WTC11 (cell line): Measurements from ENCODE around the gene PPHLN1. TPM values are rescaled to one million over a fixed set of nuclear protein-coding genes. Genes with fewer than 3 reads are reported as not detected.

Source experiments
- ATAC-seq: fragments of 200-7000 bp; cut with Tn5 transposase; 2 replicates; pipeline ENCODE4 v1.10.0; 2021; ENCODE audit warnings: mild to moderate bottlenecking, moderate library complexity
- CTCF ChIA-PET: fragments of 300-600 bp; sonication (Branson Sonifier 250); formaldehyde crosslinking; loops from one replicate; lab custom pipeline; 2021; ENCODE audit warnings: antibody characterized with exemption; lab: Charles Lee
- POLR2A ChIA-PET: fragments of 350-600 bp; sonication (Branson Sonifier 250); formaldehyde crosslinking; loops from one replicate; lab custom pipeline; 2021; ENCODE audit warnings: antibody characterized with exemption; lab: Charles Lee
- DNase-seq: peaks from one replicate; pipeline ENCODE4 v3.0.0; 2021; ENCODE audit warnings: low spot score
- H3K27ac Mint-ChIP-seq: 2 replicates; pipeline ENCODE4 v1.8.0; 2021; ENCODE audit warnings: mixed read lengths
- H3K27me3 Mint-ChIP-seq: 2 replicates; pipeline ENCODE4 v1.8.0; 2021; ENCODE audit warnings: low read depth, mild to moderate bottlenecking, moderate library complexity, mixed read lengths
- H3K36me3 Mint-ChIP-seq: 2 replicates; pipeline ENCODE4 v1.8.0; 2021; ENCODE audit warnings: mixed read lengths
- H3K4me1 Mint-ChIP-seq: 2 replicates; pipeline ENCODE4 v1.8.0; 2022; ENCODE audit warnings: mixed read lengths
- H3K4me3 Mint-ChIP-seq: 2 replicates; pipeline ENCODE4 v1.8.0; 2021; ENCODE audit warnings: mild to moderate bottlenecking, moderate library complexity, mixed read lengths
- H3K9me3 Mint-ChIP-seq: 2 replicates; pipeline ENCODE4 v1.8.0; 2021; ENCODE audit warnings: mixed read lengths
- ARID4B ChIP-seq: sonication (generic); formaldehyde crosslinking; IDR thresholded peaks from 2 replicates; pipeline ENCODE4 v1.8.0; 2023; ENCODE audit warnings: missing genetic modification reagents, mild to moderate bottlenecking, borderline replicate concordance
- ELF4 ChIP-seq: sonication (generic); formaldehyde crosslinking; IDR thresholded peaks from 2 replicates; pipeline ENCODE4 v1.8.1; 2022; ENCODE audit warnings: low read depth, mild to moderate bottlenecking, moderate library complexity, missing genetic modification reagents
- EMX1 ChIP-seq: fragments of 250-450 bp; sonication (Bioruptor Pico); IDR thresholded peaks from 2 replicates; pipeline ENCODE4 v1.8.0; 2021; ENCODE audit warnings: mild to moderate bottlenecking
- MYBL2 ChIP-seq: sonication (generic); formaldehyde crosslinking; IDR thresholded peaks from 2 replicates; pipeline ENCODE4 v1.8.1; 2023; ENCODE audit warnings: mild to moderate bottlenecking, moderate library complexity, missing genetic modification reagents
- PRRX2 ChIP-seq: fragments of 250-450 bp; sonication (Bioruptor Pico); IDR thresholded peaks from 2 replicates; pipeline ENCODE4 v1.8.0; 2021; ENCODE audit warnings: mild to moderate bottlenecking
- SMAD4 ChIP-seq: sonication (generic); formaldehyde crosslinking; IDR thresholded peaks from 2 replicates; pipeline ENCODE4 v1.8.0; 2022; ENCODE audit warnings: mild to moderate bottlenecking, missing genetic modification reagents
- SP1 ChIP-seq: sonication (generic); formaldehyde crosslinking; conservative IDR thresholded peaks from 2 replicates; pipeline ENCODE4 v1.8.1; 2022; ENCODE audit warnings: missing genetic modification reagents
- TCF7 ChIP-seq: sonication (generic); formaldehyde crosslinking; IDR thresholded peaks from 2 replicates; pipeline ENCODE4 v1.8.0; 2022; ENCODE audit warnings: mild to moderate bottlenecking, low read depth, missing genetic modification reagents, moderate library complexity
- USF2 ChIP-seq: sonication (generic); formaldehyde crosslinking; IDR thresholded peaks from 2 replicates; pipeline ENCODE4 v1.8.1; 2023; ENCODE audit warnings: mild to moderate bottlenecking, missing genetic modification reagents, moderate library complexity
- ZNF281 ChIP-seq: sonication (generic); formaldehyde crosslinking; IDR thresholded peaks from 2 replicates; pipeline ENCODE4 v1.8.0; 2023; ENCODE audit warnings: mild to moderate bottlenecking, missing genetic modification reagents
- total RNA-seq: library from RNA; stranded (reverse); gene quantifications from 3 replicates; pipeline ENCODE4 v1.2.3, GENCODE V29; 2021
- TF ChIP-seq, protein P1 (sequence below): sonication (generic); formaldehyde crosslinking; IDR thresholded peaks from 2 replicates; pipeline ENCODE4 v1.8.1; 2022; ENCODE audit warnings: low read depth, missing genetic modification reagents, borderline replicate concordance
- TF ChIP-seq, protein P2 (sequence below): sonication (generic); formaldehyde crosslinking; IDR thresholded peaks from 2 replicates; pipeline ENCODE4 v1.8.0; 2022; ENCODE audit warnings: missing genetic modification reagents
- TF ChIP-seq, protein P3 (sequence below): fragments of 250-450 bp; sonication (Bioruptor Pico); IDR thresholded peaks from 2 replicates; pipeline ENCODE4 v1.9.0; 2021; ENCODE audit warnings: mild to moderate bottlenecking
- TF ChIP-seq, protein P4 (sequence below): sonication (generic); formaldehyde crosslinking; IDR thresholded peaks from 2 replicates; pipeline ENCODE4 v1.8.1; 2023; ENCODE audit warnings: mild to moderate bottlenecking, moderate library complexity, missing genetic modification reagents
- TF ChIP-seq, protein P5 (sequence below): fragments of 200-600 bp; IDR thresholded peaks from 2 replicates; pipeline ENCODE4 v1.8.0; 2022; ENCODE audit warnings: antibody characterized with exemption

Gene PPHLN1
- total RNA-seq, 1 experiment from 2014 or later = 61.1 TPM

DNA sequence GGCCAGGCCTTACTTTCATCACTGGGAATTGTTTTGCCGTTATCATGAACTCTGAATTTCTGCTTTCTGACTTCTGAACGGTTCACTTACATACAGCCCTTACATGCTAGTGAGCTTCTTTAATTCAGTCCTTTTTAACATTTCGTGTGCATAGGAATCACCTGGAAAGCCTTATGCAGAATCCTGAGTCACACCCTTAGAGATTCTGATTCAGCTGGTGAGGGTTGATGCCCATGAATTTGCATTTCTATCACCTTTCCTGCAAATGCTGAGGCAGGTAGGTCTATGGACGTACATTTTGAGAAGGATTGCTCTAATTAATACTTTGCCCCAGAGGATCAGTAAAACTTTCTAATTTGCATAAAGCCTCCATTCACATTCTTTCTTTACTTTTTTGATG lies 44.0 kb downstream of the PPHLN1 start (continued):
- TF ChIP-seq ZNF281 (CRISPR knock-in tag) (no peak), ARID4B (CRISPR knock-in tag) (no peak), MYBL2 (CRISPR knock-in tag) (no peak), PRRX2 (no peak), SMAD4 (CRISPR knock-in tag) (no peak), USF2 (CRISPR knock-in tag) (no peak), TCF7 (CRISPR knock-in tag) (no peak)
- TF ChIP-seq, protein P1, sequence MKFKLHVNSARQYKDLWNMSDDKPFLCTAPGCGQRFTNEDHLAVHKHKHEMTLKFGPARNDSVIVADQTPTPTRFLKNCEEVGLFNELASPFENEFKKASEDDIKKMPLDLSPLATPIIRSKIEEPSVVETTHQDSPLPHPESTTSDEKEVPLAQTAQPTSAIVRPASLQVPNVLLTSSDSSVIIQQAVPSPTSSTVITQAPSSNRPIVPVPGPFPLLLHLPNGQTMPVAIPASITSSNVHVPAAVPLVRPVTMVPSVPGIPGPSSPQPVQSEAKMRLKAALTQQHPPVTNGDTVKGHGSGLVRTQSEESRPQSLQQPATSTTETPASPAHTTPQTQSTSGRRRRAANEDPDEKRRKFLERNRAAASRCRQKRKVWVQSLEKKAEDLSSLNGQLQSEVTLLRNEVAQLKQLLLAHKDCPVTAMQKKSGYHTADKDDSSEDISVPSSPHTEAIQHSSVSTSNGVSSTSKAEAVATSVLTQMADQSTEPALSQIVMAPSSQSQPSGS (CRISPR knock-in tag) = no peak
- TF ChIP-seq, protein P2, sequence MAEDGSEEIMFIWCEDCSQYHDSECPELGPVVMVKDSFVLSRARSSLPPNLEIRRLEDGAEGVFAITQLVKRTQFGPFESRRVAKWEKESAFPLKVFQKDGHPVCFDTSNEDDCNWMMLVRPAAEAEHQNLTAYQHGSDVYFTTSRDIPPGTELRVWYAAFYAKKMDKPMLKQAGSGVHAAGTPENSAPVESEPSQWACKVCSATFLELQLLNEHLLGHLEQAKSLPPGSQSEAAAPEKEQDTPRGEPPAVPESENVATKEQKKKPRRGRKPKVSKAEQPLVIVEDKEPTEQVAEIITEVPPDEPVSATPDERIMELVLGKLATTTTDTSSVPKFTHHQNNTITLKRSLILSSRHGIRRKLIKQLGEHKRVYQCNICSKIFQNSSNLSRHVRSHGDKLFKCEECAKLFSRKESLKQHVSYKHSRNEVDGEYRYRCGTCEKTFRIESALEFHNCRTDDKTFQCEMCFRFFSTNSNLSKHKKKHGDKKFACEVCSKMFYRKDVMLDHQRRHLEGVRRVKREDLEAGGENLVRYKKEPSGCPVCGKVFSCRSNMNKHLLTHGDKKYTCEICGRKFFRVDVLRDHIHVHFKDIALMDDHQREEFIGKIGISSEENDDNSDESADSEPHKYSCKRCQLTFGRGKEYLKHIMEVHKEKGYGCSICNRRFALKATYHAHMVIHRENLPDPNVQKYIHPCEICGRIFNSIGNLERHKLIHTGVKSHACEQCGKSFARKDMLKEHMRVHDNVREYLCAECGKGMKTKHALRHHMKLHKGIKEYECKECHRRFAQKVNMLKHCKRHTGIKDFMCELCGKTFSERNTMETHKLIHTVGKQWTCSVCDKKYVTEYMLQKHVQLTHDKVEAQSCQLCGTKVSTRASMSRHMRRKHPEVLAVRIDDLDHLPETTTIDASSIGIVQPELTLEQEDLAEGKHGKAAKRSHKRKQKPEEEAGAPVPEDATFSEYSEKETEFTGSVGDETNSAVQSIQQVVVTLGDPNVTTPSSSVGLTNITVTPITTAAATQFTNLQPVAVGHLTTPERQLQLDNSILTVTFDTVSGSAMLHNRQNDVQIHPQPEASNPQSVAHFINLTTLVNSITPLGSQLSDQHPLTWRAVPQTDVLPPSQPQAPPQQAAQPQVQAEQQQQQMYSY (CRISPR knock-in tag) = no peak
- TF ChIP-seq, all 79 proteins: peak for 0

- H3K4me3 Mint-ChIP-seq = no peak overlapping the region
- peaks cover 7% of the 10 kb centered on the region; the same call in 1 of the 2 replicates for H3K36me3 Mint-ChIP-seq
- no peak for DNase-seq
- peak; percentile 90 for ATAC-seq
- POLR2A ChIA-PET = interaction anchor here (0.6 kb wide), 1 partner anchor 134 kb away, joined by 6 read pairs; no protein-coding TSS in a partner anchor
- no peak overlapping the region for H3K27ac Mint-ChIP-seq
- TF ChIP-seq, protein P3, sequence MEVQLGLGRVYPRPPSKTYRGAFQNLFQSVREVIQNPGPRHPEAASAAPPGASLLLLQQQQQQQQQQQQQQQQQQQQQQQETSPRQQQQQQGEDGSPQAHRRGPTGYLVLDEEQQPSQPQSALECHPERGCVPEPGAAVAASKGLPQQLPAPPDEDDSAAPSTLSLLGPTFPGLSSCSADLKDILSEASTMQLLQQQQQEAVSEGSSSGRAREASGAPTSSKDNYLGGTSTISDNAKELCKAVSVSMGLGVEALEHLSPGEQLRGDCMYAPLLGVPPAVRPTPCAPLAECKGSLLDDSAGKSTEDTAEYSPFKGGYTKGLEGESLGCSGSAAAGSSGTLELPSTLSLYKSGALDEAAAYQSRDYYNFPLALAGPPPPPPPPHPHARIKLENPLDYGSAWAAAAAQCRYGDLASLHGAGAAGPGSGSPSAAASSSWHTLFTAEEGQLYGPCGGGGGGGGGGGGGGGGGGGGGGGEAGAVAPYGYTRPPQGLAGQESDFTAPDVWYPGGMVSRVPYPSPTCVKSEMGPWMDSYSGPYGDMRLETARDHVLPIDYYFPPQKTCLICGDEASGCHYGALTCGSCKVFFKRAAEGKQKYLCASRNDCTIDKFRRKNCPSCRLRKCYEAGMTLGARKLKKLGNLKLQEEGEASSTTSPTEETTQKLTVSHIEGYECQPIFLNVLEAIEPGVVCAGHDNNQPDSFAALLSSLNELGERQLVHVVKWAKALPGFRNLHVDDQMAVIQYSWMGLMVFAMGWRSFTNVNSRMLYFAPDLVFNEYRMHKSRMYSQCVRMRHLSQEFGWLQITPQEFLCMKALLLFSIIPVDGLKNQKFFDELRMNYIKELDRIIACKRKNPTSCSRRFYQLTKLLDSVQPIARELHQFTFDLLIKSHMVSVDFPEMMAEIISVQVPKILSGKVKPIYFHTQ = no peak
- TF ChIP-seq, protein P4, sequence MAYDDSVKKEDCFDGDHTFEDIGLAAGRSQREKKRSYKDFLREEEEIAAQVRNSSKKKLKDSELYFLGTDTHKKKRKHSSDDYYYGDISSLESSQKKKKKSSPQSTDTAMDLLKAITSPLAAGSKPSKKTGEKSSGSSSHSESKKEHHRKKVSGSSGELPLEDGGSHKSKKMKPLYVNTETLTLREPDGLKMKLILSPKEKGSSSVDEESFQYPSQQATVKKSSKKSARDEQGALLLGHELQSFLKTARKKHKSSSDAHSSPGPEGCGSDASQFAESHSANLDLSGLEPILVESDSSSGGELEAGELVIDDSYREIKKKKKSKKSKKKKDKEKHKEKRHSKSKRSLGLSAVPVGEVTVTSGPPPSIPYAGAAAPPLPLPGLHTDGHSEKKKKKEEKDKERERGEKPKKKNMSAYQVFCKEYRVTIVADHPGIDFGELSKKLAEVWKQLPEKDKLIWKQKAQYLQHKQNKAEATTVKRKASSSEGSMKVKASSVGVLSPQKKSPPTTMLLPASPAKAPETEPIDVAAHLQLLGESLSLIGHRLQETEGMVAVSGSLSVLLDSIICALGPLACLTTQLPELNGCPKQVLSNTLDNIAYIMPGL = no peak
- TF ChIP-seq EMX1 (no peak), SP1 (CRISPR knock-in tag) (no peak), ELF4 (CRISPR knock-in tag) (no peak)
- TF ChIP-seq, protein P5, sequence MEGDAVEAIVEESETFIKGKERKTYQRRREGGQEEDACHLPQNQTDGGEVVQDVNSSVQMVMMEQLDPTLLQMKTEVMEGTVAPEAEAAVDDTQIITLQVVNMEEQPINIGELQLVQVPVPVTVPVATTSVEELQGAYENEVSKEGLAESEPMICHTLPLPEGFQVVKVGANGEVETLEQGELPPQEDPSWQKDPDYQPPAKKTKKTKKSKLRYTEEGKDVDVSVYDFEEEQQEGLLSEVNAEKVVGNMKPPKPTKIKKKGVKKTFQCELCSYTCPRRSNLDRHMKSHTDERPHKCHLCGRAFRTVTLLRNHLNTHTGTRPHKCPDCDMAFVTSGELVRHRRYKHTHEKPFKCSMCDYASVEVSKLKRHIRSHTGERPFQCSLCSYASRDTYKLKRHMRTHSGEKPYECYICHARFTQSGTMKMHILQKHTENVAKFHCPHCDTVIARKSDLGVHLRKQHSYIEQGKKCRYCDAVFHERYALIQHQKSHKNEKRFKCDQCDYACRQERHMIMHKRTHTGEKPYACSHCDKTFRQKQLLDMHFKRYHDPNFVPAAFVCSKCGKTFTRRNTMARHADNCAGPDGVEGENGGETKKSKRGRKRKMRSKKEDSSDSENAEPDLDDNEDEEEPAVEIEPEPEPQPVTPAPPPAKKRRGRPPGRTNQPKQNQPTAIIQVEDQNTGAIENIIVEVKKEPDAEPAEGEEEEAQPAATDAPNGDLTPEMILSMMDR = peak; percentile 60
- TF ChIP-seq, all 79 proteins: peak for 1
- Mint-ChIP-seq H3K9me3 (no peaks in the 10 kb centered on the region), H3K27me3 (no peaks in the 10 kb centered on the region), H3K4me1 (peaks cover 45% of the 10 kb centered on the region)
- CTCF ChIA-PET = interaction anchor here (0.5 to 2.1 kb wide), 42 partner anchors 9 to 966 kb away, joined by 3 to 29 read pairs (median 3); partner anchors contain the start of gene GXYLT1
These were observed 46.3 kb downstream of the PPHLN1 start for GRCh38 chr12:42372154-42372791.
